Occipital lobe (tissue), 2 donors: Measurements from ENCODE around the gene SLC43A3. TPM values are rescaled to one million over a fixed set of nuclear protein-coding genes. Genes with fewer than 3 reads are reported as not detected.
A peak's percentile ranks its signal among the peaks of the same experiment; 100 is the strongest.

Experiments used
- DNase-seq: peaks from one replicate; lab custom pipeline; 2025; lab: John Stamatoyannopoulos, UW
- total RNA-seq: library from RNA; depleted of rRNA; stranded (reverse); fragments of >200 nt; gene quantifications from one replicate; pipeline ENCODE4 v1.2.3, GENCODE V29; 2014

The SLC43A3 gene
- total RNA-seq, 1 donor from 2014 or later, result 8.7 TPM

- no peak for DNase-seq
Observed at GRCh38 chr11:57430952-57431351, 4.0 kb upstream of the SLC43A3 start.

- DNase-seq, result no peak
Observed at GRCh38 chr11:57429946-57430345, 3.0 kb upstream of the SLC43A3 start.

GRCh38 chr11:57428643-57429042, 1.7 kb upstream of the SLC43A3 start:
- DNase-seq, result no peak

- peak; percentile 11 for DNase-seq
Observed at GRCh38 chr11:57427727-57428082, 784 bp upstream of the SLC43A3 start.

GRCh38 chr11:57426439-57426928, 437 bp downstream of the SLC43A3 start:
- DNase-seq, result no peak

- no peak for DNase-seq
Observed at GRCh38 chr11:57425565-57426438, 1.1 kb downstream of the SLC43A3 start.

- DNase-seq, result no peak
Observed at GRCh38 chr11:57424792-57425564, 1.9 kb downstream of the SLC43A3 start.

- no peak for DNase-seq
Observed at GRCh38 chr11:57424137-57424791, 2.7 kb downstream of the SLC43A3 start.

- DNase-seq, result no peak
Observed at GRCh38 chr11:57422669-57423068, 4.3 kb downstream of the SLC43A3 start.

GRCh38 chr11:57421805-57422204, 5.1 kb downstream of the SLC43A3 start:
- DNase-seq, result no peak

GRCh38 chr11:57421066-57421465, 5.9 kb downstream of the SLC43A3 start:
- no peak for DNase-seq

GRCh38 chr11:57419146-57419545, 7.8 kb downstream of the SLC43A3 start:
- no peak for DNase-seq

GRCh38 chr11:57418131-57418530, 8.8 kb downstream of the SLC43A3 start:
- no peak for DNase-seq

- no peak for DNase-seq
Observed at GRCh38 chr11:57417056-57417455, 9.9 kb downstream of the SLC43A3 start.

- DNase-seq, result no peak
Observed at GRCh38 chr11:57416436-57416835, 10.5 kb downstream of the SLC43A3 start.

- DNase-seq, result no peak
Observed at GRCh38 chr11:57414612-57415212, 12.2 kb downstream of the SLC43A3 start.

- DNase-seq, result no peak
Observed at GRCh38 chr11:57413681-57414080, 13.2 kb downstream of the SLC43A3 start.

- no peak for DNase-seq
Observed at GRCh38 chr11:57410287-57410686, 16.6 kb downstream of the SLC43A3 start.

- no peak for DNase-seq
Observed at GRCh38 chr11:57409321-57410100, 17.4 kb downstream of the SLC43A3 start.

- no peak for DNase-seq
Observed at GRCh38 chr11:57408771-57409170, 18.1 kb downstream of the SLC43A3 start.
